Activated CD4-positive, CD25-positive, alpha-beta regulatory T cell treated with anti-CD3 and anti-CD28 coated beads, Interleukin-2, amount 50 U/mL, for 24 hours (primary cell): Measurements from ENCODE around the gene TEX12.
A peak's percentile ranks its signal among the peaks of the same experiment; 100 is the strongest.
"Not testable (repeated sequence)": the region's sequence is repeated elsewhere in the genome, so short reads cannot be mapped to it uniquely, and the experiment has no call there.

Source experiments
- ATAC-seq, 2 donors: fragments of 150-1000 bp; cut with Tn5 transposase; one replicate each; pipeline ENCODE4 v1.10.0; 2021; ENCODE audit warnings: mild to moderate bottlenecking in 1 of 2, moderate library complexity in 1 of 2

TEX12 gene

DNA sequence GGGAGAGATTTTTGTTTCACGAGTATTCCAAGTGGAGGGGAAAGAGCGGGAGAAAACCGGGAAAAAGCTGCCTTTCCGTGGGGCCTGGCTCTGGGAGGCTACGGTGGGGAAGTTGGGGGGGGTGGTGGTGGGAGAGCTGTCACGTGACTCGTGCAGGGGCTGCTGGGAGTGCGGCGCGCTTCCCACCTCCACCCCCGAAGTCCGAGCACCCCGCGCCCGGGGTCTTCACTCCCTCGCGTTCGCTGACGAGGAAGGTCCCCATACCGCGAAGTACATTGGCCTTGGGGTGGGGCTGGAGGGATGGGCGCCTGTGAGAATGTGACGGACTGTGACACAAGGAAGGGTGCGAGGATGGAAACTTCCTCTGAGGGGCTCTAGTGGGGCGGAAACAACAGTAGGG, at the start of gene TEX12:
TEX12 (plus strand) TSS at position 228 of the 400 bp plus-strand sequence. CDS start 1,897 bp downstream, outside the sequence.
- no peak for ATAC-seq

DNA sequence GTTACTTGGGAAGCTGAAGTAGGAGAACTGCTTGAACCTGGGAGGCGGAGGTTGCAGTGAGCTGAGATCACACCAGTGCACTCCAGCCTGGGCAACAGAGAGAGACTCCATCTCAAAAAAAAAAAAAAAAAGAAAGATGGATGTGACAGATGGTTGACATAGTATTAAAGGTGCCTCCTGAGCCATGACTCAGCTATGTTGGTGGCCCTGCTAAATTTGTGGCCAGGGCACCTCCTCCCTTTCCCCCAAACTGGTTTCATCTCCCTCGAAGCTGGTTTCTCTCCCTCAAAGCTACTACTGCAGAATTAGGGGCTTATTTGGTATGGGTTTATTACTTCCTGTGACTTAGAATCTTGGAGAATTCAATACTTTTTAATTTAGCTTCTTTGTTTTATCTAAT, 49.0 kb upstream of the TEX12 start:
- ATAC-seq = peak; percentile 48 to 56

- ATAC-seq = no peak
Measured at GRCh38 chr11:112121981-112122615, 45.1 kb upstream of the TEX12 start.

DNA sequence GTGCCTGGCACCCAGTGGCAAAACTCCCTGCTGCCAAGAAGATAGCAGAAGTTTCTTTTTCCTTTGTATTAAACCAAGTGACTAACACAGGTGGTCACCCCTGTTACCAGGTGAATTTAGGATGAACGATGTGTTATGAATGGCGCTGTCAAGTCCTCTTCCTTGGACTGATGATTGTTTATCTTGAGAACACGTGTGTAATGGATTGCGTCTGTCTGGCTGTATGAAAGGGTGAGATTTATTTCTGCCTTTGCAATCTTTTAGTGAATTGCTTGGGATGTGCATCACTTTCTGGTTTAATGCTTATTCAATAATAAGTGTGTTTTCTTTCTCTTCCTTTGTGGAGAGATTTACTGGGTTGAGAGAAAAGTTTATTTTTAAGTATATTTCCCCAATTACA, 44.0 kb upstream of the TEX12 start:
- ATAC-seq = no peak

GRCh38 chr11:112127056-112127455, 40.1 kb upstream of the TEX12 start:
- no peak for ATAC-seq

DNA sequence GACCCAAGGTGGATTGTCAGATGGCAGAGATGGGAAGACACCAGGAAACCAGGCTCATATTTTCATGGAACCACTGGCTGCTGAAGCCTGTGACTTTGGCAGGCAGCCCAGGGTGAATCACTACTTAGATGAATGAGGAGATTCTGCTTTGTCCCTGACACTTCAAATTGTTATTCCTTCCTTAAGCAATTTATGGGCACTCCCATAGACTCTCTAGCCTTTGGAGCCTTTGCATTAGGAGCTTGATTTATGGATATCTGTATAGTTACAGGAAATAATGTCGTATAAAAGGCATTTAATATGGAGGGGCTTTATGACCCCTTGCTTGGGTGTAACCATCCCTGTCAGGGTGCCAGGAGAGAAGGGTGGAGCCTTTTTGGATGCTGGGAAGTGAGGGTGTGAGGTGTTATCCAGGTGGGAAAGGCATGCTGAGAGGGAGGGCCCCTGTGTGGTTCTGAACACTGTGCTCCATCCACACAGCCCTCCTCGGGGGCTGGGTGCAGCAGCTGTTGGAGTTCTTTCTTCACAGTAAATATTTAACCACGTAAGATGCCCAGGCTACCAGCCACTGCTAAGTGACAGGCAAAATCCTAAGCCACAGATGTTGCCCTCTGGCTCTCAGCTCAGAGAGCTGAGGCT, 38.6 kb upstream of the TEX12 start:
- ATAC-seq = no peak

DNA sequence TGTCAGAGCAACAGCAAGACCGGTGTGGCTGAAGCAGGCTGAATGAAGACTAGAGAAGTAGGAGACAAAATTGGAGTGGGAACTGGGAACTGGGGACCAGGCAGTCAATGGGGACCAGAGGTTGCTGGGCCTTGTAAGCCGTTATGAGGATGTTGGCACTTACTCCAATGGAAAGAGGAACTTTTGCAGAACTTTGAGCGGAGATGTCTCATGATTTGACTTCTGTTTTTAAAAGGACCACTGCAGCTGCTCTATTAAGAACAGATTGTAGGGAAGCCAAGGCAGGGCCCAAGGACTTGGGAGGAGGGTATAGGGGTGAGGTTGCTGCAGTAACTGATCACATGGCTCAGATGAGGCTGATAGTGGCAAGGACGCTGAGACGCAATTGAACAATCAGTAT, 37.5 kb upstream of the TEX12 start:
- ATAC-seq = no peak

DNA sequence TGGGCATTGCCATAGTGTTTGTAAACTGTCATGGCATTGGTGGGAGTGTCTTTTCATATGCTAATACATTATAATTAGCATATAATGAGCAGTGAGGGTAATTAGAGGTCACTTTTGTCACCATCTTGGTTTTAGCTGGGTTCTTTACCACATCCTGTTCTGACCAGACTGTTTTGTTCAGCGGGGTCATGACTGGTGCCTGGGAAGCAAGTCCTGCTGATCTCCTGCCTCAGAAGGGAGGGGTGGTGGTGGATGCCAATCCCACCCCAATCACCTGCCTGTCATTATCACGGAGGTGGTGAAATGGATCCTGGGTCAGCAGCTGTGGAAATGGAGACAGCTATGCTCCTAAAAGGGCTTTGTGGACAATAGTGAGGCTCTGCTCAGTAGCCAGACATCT, 34.4 kb upstream of the TEX12 start:
- ATAC-seq = no peak

- no peak for ATAC-seq
Measured at GRCh38 chr11:112134473-112134872, 32.7 kb upstream of the TEX12 start.

GRCh38 chr11:112143597-112143996, 23.6 kb upstream of the TEX12 start:
- no peak for ATAC-seq

- ATAC-seq = no peak
Measured at GRCh38 chr11:112150517-112150916, 16.7 kb upstream of the TEX12 start.

DNA sequence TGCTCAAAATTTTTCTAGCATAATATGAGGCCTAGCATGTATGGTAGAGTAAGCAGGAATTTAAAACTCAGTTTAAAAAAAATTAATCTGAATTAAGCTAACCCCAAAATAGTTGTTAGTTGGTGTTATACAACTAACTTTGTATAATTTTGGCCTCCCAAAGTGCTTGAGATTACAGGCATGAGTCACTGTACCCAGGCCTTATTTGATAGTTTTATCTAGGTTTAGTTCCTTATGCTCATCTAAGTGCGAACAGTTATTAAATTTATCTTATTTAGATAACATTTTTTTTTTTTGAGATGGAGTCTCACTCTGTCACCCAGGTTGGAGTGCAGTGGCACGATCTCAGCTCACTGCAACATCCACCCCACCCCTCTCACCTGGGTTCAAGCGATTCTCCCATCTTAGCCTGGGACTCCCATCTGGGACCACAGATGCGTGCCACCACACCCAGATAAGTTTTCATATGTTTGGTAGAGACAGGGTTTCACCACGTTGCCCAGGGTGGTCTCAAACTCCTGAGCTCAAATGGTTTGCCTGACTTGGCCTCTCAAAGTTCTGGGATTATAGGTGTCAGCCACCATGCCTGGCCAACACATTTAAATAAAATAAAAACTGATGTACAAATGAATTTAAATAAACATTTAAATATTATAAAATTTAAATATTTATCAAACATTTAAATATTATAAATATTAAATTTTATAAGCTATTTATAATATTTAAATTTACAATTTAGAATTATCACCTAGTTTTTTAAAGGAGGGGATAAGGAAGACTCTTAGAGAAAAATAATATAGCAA, 10.8 kb upstream of the TEX12 start:
- ATAC-seq = no peak

DNA sequence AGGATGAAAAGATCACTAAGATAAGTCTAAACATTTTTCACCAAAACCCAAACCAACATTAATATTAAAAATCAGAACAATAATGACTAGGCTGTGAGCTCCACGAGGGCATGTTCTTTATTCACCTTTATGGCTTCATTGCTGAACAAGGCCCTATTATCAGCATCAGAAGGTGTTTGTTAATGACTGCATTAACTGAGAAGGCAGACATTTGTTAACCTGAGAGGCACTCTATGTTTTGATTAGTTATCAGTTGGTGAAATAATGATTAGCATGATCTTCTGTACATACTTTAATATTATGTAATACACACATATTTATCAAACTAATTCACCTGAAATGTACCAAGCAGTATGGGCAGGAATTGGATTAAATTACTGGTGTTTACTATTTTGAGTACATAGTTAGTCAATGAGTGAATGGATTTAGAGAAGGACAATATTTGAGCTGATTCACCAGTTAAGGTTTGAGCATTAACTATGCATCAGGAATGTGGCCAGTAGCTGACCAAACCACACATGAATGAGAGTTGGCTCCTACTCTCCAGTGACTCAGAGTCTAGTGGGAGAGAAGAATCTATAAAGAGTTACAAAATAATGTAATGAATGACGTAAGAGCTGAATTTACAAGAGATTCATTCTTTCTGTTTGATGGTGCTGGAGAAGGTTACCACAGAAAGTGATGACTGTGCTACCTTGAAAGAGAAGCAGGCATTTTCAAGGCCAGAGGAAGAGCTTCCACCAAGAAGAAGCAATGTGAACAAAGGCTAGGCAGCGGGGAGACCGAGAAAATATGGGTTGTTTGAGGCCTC, 10.0 kb upstream of the TEX12 start:
- ATAC-seq = peak; percentile 75 to 84

DNA sequence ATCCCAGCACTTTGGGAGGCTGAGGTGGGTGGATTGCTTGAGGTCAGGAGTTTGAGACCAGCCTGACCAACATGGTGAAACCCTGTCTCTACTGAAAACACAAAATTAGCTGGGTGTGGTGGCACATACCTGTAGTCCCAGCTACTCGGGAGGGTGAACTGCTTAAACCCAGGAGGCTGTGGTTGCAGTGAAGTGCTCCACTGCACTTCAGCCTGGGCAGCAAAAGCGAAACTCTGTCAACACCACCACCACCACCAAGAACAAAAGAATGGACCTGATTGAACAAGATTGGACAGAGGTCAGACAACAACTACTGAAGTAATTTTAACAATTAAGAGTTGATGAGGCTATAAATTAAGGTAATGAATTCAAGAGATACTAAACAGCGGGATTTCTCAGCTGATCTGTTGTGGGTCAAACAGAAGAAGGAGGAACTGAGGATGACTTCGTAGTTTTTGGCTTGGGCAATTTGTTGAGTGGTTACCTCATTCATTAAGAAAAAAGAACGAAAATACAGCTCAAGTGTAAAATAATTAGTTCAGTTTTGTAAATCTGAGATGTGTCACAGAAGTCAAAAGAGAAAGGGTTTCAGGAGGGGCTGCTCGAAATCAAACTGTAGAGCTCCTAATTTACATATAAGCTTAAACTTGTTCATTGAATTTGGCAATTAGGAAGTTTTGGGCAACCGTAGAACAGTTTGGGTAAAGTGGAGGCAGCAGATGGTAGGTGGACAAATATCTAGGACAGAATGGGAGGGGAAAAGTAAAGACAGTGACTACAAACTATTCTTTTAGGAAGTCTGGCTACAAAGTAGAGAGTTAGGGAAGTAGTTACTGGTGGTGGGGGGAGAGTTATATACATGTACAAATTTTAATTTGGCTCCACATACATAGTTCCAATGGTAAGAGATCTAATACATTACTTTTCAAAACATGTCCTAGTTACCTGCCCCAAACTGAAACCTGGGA, 7.8 kb upstream of the TEX12 start:
- ATAC-seq = no peak

DNA sequence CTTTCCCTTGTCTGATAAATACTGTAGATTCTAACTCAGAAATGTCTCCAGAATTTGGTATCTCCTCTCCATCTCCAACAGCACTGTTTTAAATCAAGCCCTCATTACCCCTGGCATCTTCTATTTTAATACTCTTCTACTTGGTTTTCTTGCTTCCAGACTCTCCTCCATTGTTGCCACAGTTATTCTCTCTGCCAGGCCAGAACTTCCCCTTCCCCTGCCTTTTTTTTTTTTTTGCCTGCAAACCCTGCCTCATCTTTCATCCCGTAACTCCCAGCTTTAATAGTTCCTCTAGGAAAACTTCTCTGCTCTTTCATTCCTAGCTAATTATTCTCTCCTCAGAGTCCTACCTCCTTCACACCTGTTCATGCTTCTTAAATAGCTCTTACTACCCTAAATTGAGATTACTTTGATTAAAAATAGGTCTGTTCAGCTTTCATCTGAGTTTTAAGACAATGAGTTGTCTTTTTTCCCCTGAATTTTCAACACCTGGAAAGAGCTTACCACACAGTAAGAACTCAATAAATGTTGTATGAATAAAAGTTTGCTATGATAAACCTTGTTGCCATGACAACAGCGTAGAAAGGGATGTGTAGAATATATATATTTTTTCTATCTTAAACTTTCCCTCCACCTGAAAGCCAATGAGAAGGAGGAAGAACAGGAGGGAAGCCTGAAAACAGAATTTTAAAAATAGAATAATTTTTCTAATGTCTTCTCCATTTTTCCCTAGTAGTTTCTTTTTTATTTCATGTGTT, 6.9 kb upstream of the TEX12 start:
- no peak for ATAC-seq

- no peak for ATAC-seq
Measured at GRCh38 chr11:112161012-112161411, 6.2 kb upstream of the TEX12 start.

- not testable (repeated sequence) for ATAC-seq
Measured at GRCh38 chr11:112162200-112162599, 5.0 kb upstream of the TEX12 start.

DNA sequence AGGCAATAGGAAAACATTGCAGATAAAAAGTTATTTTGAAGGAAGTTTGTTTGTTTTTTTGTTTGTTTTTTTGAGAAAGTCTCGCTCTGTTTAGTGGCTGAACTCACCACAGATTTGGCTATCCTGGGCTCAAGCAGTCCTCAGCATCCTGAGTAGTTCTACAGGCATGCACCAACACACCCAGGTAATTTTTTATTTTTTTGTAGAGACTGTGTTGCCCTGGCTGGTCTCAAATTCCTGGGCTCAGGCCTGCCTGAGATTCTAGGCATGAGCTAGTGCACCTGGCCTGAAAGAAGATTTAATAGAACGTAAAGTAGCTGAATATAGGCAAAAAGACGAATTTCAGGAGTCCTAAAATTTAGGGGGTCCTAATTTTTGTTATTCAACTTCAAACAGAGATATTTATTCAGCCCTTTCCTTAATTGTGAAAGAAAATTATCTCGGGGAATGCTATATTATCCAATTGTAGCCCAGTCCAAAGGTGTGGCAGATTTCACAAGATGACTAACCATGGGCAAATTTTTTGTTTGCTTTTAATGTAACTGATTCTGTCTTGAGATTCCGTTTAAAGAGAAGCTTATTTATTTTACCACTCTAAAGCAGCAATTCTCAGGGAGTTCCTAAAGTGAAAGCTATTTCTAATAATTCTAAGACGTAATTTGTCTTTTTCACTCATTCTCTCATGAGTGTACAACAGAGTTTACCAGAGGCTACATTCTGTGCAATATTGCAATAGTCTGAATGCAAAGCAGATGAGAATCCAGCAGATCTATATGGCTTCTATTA, 4.2 kb upstream of the TEX12 start:
- ATAC-seq = no peak

- no peak for ATAC-seq
Measured at GRCh38 chr11:112163875-112164685, 3.1 kb upstream of the TEX12 start, which contains the start of gene IL18. Gene IL18, minus strand, starts transcription at chr11:112164094. Its CDS starts 9,041 bp downstream, at chr11:112155053.
